H54 (cell line): ENCODE results near the gene SNX33.

Experiments
- DNase-seq: peaks from one replicate; pipeline ENCODE4 v3.0.0; 2011; ENCODE audit warnings: low spot score, mixed read lengths; ENCODE audit not compliant: insufficient read length
- FAIRE-seq: peaks from 3 replicates; lab custom pipeline; 2011; peaks lifted over from hg19 to GRCh38; lab: Jason Lieb, UNC
- POLR2A ChIP-seq: IDR thresholded peaks from 2 replicates; pipeline ENCODE4 v1.6.1; 2011; ENCODE audit warnings: low read depth, mild to moderate bottlenecking, low read length

SNX33 gene

GRCh38 chr15:75662823-75663519, 15.3 kb downstream of the SNX33 start:
- FAIRE-seq (no peak), DNase-seq (no peak)

GRCh38 chr15:75663931-75664421, 16.3 kb downstream of the SNX33 start:
- no peak for TF ChIP-seq POLR2A
- FAIRE-seq (no peak), DNase-seq (no peak)

More at GRCh38 chr15:75662823-75663519, 15.3 kb downstream of the SNX33 start:
- TF ChIP-seq POLR2A, result no peak

- no peak; the same call in 1 of the 2 replicates for TF ChIP-seq POLR2A
- FAIRE-seq (peak; percentile 20), DNase-seq (peak; percentile 75)
Observed at GRCh38 chr15:75666823-75667501, 19.2 kb downstream of the SNX33 start.

- no peak for DNase-seq
- FAIRE-seq, result no peak
- TF ChIP-seq POLR2A, result no peak
Observed at GRCh38 chr15:75669191-75669878, 21.6 kb downstream of the SNX33 start.

DNA sequence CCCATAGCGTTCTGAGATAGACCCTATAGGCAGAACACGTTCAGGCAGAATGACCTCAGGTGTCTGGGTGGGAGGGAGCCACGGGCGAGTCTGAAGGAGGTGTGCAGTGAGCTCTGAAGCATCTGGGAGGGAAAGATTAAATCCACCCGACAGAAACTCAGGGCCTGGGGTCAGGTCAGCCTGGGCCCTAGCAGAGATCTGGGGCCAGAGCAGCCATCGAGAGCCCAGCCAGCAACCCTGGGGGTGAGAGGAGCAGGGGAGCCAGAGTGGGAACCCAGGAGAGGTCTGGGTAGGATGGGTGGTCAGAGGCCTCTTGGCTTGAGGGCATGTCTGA, 22.1 kb downstream of the SNX33 start:
- TF ChIP-seq POLR2A, result no peak
- DNase-seq, result no peak
- FAIRE-seq, result no peak

GRCh38 chr15:75671730-75672602, 24.3 kb downstream of the SNX33 start:
- FAIRE-seq (no peak), DNase-seq (no peak)
- no peak for TF ChIP-seq POLR2A

DNA sequence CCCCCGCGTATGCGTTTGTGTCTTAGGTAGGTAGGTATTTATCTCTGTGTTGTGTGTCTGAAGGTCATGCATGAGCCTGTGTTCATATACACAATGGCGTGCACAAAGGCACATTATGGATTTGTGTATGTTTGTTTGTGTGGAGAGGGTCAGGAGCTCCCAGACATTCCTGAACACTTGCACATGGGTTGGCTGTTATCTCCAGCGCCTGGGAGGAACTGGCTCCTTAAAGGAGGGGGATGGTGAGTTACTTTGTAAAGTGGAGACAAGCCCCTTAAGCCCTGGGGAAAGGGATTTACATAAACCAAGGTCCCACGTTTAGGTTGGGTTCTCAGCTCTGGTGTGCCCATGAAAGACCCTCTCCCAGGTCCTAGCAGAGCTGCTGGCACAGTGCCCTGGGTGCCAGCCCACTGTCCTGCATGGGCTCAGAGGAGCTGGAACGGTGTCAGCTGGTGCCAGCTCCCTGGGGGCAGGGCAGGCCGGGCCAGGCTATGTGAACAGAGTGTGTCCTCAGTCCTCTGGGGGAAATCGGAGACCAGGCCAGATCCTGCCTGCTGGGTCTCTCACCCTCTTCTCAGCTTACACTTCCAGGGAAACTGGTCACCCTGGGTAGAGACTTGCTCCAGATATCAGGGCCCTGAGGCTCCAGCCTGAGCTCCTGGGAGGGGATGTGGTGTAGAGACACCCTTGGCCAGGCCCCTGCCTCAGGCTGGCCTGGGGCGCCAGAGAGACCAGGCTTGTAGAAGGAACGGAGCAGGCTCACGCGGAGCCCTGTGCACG, 25.1 kb downstream of the SNX33 start:
- FAIRE-seq (no peak), DNase-seq (no peak)
- TF ChIP-seq POLR2A, result no peak

- TF ChIP-seq POLR2A, result no peak
- no peak for DNase-seq
- no peak for FAIRE-seq
Observed at GRCh38 chr15:75673426-75674235, 25.9 kb downstream of the SNX33 start.

DNA sequence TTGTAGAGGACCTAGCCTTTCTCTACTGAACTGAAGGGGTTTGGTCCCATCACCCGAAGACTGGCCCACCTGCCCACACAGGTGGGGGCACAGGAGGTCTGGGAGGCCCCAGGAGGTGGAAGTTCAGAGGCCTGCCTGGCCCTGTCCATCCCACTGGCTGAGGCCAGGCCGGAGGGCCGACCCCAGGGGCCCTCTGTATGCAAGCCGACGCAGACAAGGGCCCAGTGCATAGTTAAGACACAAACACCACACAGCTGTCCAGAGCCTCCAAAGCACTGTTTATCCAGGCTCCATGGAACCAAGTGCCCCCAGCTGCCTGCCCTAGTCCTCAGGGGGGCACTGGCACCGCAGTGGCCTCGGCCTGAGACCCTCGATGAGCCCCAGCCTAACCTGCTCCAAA, 26.7 kb downstream of the SNX33 start:
- no peak for TF ChIP-seq POLR2A
- FAIRE-seq, result no peak
- no peak for DNase-seq

GRCh38 chr15:75675579-75676404, 28.1 kb downstream of the SNX33 start:
- DNase-seq, result no peak
- FAIRE-seq, result no peak
- no peak for TF ChIP-seq POLR2A
